GM21390 (cell line): Measurements from ENCODE around the gene GDF9.

Experiments used
- ATAC-seq: cut with Tn5 transposase; IDR thresholded peaks from one replicate; pipeline ENCODE4 v1.9.1; 2021; ENCODE audit not compliant: unreplicated experiment

The GDF9 gene, protein sequence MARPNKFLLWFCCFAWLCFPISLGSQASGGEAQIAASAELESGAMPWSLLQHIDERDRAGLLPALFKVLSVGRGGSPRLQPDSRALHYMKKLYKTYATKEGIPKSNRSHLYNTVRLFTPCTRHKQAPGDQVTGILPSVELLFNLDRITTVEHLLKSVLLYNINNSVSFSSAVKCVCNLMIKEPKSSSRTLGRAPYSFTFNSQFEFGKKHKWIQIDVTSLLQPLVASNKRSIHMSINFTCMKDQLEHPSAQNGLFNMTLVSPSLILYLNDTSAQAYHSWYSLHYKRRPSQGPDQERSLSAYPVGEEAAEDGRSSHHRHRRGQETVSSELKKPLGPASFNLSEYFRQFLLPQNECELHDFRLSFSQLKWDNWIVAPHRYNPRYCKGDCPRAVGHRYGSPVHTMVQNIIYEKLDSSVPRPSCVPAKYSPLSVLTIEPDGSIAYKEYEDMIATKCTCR

DNA sequence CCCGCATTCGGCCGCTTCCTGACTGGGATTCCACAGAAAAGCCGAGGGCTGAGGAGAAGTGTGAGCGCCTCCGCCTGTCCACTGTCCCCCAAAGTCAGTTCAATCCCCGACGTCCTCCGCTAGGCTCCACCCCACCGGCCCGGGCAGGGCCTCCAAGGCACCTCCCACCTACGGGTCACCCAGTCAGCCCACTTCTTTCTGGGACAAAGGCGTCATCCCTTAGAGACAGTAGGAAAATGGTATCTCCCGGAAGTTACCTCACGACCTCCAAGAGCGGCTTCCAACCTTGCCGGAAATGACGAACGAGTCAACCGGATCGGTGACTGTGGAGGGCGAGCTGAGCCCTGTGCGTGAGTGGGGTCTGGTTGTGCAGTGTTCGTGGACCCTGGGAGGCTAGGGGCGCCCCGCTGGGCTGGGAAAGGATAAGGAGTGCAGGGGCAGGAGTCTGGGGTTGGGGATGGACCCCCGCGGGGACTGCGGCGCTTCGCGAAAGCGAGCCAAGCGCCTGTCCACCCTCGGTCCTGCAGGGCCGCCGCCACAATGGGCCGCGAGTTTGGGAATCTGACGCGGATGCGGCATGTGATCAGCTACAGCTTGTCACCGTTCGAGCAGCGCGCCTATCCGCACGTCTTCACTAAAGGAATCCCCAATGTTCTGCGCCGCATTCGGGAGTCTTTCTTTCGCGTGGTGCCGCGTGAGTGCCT is at the start of gene GDF9, which contains the start of gene UQCRQ:
TSS of gene GDF9 (minus strand) at position 128 of the 704 bp plus-strand sequence. CDS start 1,936 bp downstream, outside the sequence.
TSS of gene UQCRQ (plus strand) at position 301 of the 704 bp plus-strand sequence. CDS start at position 541, 240 bp downstream.
- ATAC-seq = peak; percentile 99

DNA sequence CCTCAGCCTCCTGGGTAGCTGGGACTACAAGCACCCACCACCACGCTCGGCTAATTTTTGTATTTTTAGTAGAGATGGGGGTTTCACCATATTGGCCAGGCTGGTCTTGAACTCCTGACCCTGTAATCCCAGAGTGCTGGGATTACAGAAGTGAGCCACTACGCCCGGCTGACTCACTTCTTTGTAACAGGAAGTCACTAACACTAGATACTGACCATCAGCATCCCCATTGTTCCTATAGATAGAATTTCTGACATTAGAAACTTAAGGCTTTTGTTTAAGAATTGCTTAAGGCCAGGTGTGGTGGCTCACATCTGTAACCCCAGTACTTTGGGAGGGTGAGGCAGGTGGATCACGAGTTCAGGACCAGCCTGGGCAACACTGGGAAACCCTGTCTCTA is 49.4 kb upstream of the GDF9 start:
- ATAC-seq = no peak

DNA sequence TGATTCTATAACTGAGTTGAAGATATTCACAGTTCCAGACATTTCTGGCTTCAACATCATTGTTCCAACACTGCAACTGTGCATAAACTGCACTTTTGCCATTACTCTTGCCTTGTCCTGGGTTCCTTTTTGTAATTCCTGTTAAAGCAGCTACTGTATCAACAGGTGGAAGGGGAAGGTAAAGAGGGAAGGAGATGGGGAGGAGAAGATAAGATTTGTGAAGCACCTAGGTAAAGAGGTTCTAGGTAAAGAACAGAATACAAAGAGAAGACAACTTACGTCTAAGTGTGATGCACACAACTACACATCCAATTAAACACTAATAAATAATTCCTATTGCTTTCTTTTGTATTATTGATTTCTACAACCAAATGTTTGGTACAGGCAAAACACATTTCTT is 43.4 kb upstream of the GDF9 start:
- ATAC-seq = no peak

DNA sequence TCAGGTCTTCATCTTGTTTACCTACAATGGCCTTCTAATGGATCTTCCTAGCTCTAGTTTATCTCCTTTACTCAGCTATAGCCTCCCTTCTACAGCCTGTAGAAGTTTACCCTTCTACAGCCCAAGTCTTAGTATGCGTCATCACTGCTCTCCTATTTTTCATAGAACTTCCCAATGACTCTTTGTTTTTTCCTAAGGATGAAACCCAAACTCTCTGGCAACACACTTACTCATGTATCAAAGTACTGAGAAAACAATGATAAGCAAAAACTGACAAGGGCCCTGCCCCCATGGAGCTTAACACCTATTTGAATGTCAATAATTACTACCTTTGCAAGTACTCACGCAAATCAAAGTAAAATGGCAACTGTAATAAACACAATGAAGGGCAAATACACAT is 40.9 kb upstream of the GDF9 start:
- ATAC-seq = no peak

DNA sequence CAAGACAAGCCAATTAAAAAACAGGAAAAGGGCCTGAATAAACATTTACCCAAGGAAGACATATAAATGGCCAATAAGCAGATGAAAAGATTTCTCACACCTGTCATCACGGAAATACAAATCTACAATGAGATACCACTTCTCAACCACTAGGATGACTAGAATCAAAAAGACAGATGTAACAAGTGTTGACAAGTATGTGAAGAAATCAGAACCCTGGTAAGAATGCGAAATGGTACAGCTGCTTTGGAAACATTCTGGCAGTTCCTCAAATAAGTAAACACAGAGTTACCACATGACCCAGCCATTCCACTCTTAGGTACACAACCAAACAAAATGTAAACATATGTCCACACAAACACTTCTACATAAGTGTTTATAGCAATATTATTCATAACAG is 39.7 kb upstream of the GDF9 start:
- ATAC-seq = no peak

DNA sequence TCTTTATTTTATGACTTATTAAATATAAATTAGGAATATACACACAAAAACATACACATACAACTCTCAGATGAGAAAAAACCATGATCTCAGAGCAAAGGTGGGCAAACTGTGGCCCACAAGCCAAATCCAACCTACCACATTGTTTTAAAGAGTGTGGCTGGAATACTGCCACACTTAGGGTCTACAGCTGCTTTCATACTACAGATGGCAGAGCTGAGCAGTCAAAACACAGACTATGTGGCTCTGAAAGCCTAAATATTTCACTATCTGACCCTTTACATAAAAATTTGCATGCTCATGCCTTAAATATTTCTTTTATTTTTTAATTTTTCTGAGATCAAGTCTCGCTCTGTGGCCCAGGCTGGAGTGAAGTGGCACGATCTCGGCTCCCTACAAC is 35.5 kb upstream of the GDF9 start:
- no peak for ATAC-seq

DNA sequence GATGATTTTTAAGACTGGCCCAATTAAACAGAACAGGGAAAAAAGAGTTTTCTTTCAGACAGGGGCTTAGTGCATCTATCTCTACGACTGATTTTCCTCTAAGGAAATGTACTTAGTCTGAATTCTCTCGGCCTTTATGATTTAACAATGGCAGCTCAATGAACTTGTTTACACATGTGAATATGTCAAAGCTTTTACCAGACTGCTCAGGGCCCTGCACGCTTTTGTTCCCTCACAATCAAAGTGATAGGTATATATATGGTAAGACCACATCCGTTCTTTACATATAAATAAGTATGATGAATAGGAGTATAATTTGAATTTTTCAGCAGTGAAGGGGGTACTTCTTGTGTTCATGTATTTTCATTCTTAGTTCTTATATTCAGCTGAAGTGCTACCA is 34.8 kb upstream of the GDF9 start:
- ATAC-seq = no peak

DNA sequence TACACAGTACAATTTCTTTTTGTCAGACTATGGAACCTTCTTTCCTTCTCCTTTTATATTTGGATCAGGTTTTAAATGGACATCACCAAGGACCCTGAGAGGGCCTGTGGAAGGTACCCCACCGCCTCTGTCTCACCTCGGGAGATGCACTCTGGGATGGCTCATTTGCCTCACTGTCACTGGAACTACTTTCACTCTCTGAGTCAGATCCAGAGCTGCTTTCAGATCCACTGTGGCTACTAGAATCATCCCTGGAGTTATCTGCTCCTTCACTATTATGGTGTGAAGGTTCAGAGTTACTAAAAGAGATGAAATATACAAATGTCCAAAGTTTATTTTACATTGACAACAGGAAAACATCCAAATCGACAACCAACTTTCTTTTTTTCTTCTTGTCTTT is 31.8 kb upstream of the GDF9 start:
- ATAC-seq = no peak

DNA sequence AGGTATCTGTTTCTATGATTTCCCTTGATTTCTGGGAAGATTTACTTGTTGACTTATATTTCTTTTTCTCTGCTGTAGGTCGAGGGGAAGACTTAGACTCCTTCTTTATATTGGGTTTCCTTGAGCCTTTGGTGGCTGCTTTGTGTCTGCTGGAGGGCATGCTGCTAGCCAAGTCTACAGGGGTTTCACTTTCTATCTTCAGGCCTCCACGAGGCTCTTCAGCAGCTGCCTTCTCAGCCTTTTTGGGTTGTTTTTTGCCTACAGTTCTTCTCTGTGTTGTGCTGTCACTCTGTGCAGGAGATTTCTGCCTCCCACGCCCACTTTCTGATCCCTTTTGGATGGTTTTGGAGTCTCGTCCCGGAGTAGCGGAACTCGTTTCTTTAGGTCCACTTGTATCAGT is 30.4 kb upstream of the GDF9 start:
- no peak for ATAC-seq

DNA sequence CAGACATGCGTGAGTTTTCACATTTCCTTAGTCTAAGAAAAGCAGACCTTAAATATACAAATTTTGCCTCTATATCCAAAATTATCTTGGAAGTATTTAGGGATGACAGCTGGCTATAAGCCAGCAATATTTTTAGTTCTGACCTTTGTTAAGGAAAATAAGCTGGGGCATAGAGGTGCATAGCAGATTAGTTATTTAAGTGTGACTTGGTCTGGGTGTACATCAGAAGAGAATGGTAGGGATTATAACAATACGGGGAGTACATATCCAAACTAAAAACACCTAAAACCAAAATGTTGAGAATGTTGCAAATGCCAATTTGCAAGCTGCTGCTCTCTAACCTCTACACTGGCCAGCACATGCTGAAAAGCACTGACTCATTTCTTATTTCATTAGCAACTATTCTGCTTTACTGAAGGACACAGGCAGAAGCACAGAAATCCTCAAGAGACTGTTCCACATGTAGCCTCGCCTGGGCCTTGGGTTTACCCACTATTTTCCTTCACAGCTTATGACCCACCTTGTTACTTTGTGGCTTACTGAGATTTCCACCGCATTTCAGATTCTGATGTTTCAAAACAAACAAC is 29.5 kb upstream of the GDF9 start:
- ATAC-seq = no peak

DNA sequence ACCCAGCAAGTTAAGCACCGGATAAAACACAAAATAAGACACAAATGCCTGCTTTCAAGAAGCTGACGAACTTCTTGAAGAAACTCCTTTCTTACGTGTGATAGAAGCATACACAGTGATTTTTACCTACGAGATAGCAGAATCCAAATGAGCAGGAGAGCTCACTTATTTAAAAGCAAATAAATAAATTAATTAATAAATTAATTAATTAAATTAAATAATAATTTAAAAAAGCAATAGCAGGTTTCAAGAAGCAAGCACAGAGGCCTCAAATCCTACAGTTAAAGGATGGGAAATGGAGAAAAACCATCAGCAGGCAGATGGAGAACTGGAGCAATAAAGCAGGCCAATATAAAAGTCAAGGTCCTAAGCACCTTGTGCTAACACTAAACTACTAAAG is 24.5 kb upstream of the GDF9 start:
- no peak for ATAC-seq

DNA sequence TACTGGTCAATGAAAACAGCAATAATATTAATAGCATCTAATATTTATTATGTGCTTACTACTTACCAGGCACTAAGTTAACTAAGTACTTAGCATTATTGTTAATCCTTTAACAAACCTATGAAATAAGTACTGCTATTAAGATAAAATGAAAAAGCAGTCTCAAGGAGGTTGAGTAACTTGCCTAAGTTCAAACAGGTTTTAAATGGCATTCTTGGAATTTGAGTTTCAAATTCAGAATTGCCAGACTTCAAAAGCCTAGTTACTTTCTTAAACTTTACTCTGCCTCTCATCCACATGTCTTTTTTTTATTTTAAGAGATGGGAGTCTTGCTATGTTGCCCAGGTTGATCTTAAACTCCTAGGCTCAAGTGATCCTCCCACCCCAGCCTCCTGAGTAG is 23.2 kb upstream of the GDF9 start:
- ATAC-seq = no peak

DNA sequence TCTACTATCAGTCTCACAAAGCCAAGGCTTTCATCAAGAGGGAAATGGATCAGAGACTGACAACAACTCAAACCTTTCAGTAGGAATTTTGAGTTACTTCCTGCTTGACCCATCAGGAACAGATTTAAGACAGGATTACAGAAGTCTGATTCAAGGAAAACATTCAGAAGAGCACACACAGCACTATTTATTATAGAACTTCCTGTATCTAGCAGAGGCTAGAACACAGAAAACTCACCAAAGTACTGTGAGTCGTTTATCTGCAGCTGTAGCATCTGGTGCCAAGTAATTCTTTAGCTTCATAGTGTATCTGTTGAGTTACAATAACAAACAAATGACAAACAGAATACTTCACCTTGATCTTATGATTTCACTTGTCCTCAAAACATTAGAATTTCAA is 21.0 kb upstream of the GDF9 start:
- no peak for ATAC-seq

DNA sequence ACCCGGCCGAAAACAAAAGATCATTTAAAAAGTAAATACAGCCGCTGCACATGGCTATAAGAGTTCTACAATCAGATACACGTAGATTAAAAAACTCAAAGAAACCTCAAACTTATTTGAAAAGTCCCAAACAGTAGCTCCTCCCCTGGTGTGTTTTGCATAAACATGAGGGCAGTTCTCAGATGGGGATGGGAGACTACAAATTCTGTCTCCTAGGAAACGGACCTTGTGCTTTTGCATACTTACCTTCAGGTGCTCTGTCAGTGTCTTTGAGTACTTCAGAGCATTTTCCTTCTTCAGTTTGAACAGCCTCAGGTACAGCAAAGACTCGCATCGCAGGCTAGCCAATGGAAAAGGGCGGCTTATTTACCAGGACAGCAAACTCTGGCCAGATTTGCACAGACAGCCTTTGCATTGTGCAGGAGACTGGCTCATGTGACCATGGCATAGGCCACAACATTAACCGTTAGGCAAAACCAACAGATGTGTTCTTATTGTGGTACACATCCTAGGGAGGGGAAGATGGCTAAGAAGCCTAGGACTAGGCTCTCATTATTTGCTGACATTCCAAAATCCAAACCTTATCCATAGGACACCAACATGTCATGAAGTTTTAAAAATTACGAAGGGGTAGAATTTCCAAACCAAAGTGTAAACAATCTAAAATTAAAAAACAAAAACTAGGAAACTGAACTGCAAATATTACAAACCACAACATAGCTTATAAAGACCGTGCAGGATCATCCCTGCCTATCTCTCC is 20.0 kb upstream of the GDF9 start:
- ATAC-seq = no peak

DNA sequence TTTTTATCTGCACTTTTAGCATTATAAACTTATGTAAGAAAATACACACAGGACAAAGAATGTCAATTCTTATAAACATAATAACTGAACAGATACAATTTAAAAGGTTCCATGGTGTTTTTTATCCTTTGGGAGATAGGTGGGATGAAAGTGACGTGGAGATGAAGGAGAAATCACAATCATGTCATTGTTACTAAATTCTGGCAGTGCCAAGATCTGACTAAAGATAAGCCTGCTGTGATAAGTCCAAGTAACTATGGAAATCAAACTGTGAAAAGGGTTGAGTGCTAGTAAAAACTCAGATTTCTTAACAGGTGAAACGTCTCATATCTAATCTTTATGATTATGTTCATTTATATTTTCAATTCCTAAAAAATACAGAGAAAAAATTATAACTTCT is 18.3 kb upstream of the GDF9 start:
- no peak for ATAC-seq

DNA sequence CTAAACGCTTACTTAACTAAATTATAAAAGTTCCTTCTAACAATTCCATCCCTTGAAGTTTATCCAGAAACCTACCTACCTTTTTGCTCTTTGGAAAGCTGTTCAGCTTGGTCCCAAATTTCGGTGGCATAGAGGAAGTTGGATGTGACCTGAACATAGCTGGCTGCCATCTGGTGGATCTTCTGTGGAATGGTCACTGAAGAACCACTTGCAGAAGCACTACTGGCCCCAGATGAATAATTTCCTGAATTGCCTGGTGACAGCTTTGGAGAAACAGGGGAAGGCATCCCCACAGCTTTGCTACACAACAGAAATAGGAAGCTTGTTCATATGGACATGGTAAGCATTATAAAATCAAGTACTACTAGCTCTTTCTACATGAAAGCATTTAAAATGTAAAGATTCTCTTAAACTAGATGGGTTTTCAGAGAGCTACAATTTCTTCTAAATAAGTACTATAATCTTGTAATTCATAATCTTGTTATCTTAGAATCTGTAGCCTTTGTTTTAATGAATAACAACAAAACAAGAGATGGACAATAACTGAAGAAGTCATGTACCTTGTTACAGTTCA is 17.1 kb upstream of the GDF9 start:
- peak; percentile 57 for ATAC-seq

DNA sequence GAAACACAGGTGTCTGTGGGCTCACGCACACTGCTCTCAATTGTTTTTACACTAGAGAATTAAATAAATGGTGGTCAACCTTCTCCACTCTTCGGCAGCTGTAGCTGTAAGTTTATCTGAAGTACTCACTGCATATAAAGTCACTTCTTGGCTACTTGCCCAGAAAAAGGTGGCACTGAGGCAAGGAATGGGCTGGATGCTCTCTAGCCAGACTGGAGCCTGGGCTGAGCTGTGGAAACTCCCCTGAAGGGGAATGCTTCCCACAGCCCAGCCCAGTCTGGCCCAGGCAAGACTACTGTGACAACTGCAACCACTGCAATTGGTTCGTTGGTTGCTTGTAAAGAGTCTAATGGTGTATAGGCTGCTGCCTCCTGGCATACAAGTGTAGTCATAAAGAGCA is 11.7 kb upstream of the GDF9 start:
- no peak for ATAC-seq

DNA sequence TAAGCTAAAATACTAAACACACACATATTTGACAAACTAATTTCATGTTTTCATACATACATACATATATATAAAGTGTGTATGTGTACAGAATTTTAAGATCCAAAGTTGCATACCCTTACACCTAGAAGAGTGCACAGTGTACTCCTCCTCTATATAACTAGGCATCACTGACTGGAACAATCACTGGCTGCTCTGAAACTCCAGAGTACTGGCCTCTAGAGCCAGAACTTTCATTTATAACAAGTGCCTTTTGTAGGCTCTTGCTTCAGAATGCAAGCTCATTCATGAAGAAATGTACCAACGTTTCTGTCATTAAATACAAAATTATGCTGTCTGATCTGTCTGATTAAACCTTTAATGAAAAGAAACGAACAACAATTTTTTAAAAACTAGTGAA is 11.2 kb upstream of the GDF9 start:
- no peak for ATAC-seq

DNA sequence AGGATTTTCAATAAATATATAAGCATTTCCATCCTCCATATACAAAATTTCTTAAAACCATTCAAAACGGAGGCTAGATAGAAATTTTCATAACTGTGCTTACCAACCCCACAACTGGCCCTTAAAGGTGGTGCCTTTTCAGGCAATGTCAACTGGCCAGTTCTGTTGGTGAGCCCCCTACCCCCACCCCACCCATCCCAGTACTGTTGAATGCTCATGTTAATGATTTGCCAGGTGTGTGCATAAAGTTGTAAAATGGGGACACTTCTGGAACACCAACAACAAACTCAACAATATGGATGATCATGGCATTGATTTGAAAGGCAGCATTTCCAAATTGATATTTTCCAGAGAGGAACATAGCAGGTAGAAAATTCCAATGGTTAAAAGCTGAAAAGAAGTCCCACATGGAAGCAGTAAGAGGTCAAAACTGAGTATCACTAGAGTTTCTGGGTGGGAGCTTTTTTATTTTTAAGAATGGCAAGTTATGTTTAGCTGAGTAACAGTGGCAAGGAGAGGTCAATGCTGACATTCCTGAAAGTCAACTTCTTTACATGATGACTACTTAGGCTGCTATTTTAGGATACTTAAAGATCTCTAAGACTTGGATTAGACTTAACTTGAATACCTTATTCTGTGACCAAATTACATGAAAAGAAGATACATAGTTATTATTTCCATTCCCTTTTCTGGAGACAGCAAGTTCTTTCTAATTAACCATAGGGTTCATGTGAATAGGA is 9.9 kb upstream of the GDF9 start:
- no peak for ATAC-seq

DNA sequence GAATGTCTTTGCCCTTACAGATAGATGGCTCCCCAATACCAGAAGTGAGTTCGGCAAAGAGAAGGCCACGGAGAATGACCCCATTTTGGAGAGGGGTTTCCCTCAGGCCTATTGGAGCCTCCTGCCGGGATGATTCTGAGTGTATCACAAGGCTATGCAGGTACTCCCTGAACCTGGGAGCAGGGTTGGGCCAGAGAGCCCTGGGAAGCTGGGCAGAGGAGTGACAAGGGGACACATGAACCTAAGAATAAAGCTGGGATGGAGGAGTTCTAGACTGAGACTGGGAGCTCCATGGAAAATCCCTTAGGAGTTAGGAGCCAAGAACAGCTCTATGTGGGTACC is 7.6 kb upstream of the GDF9 start:
- ATAC-seq = no peak
